Loucy (cell line): Measurements from ENCODE around the gene TMEM39A.

ENCODE experiments used
- H2AFZ ChIP-seq: fragments of 200-600 bp; sonication (generic); 2 replicates; pipeline ENCODE4 v1.6.0; 2016; ENCODE audit warnings: antibody characterized with exemption, mild to moderate bottlenecking, low read length, moderate library complexity
- H3F3A ChIP-seq: fragments of 200-600 bp; 2 replicates; pipeline ENCODE4 v1.6.0; 2016; ENCODE audit warnings: antibody characterized with exemption, low read depth, mild to moderate bottlenecking
- H3K27me3 ChIP-seq: fragments of 200-600 bp; sonication (generic); 2 replicates; pipeline ENCODE4 v1.6.1; 2014; ENCODE audit warnings: low read length, mild to moderate bottlenecking; ENCODE audit not compliant: insufficient read depth, poor library complexity, severe bottlenecking
- H3K36me3 ChIP-seq: fragments of 200-600 bp; sonication (generic); 2 replicates; pipeline ENCODE4 v1.6.1; 2016; ENCODE audit warnings: low read length; ENCODE audit not compliant: insufficient read depth
- H3K4me1 ChIP-seq: fragments of 200-600 bp; sonication (generic); 2 replicates; pipeline ENCODE4 v1.5.1; 2014; ENCODE audit warnings: low read length, mild to moderate bottlenecking; ENCODE audit not compliant: insufficient read depth, poor library complexity, severe bottlenecking
- H3K4me2 ChIP-seq: fragments of 200-600 bp; sonication (generic); 2 replicates; pipeline ENCODE4 v1.6.0; 2014; ENCODE audit warnings: antibody characterized with exemption, low read length, low read depth, mild to moderate bottlenecking; ENCODE audit not compliant: poor library complexity, severe bottlenecking
- H3K4me3 ChIP-seq: fragments of 200-600 bp; sonication (generic); 2 replicates; pipeline ENCODE4 v1.5.1; 2014; ENCODE audit warnings: low read length, mild to moderate bottlenecking, mixed read lengths; ENCODE audit not compliant: poor library complexity, severe bottlenecking
- H3K79me2 ChIP-seq: fragments of 200-600 bp; sonication (generic); 2 replicates; pipeline ENCODE4 v1.6.1; 2014; ENCODE audit warnings: low read length; ENCODE audit not compliant: insufficient read depth
- H3K9ac ChIP-seq: fragments of 200-600 bp; sonication (generic); 2 replicates; pipeline ENCODE4 v1.6.0; 2014; ENCODE audit warnings: mild to moderate bottlenecking, low read depth, low read length, moderate library complexity; ENCODE audit not compliant: poor library complexity, severe bottlenecking
- H3K9me2 ChIP-seq: fragments of 200-600 bp; sonication (generic); replicated peaks from 2 replicates; pipeline ENCODE4 v1.6.1; 2016; ENCODE audit warnings: low read depth, low read length, mixed read lengths
- H3K9me3 ChIP-seq: fragments of 200-600 bp; sonication (generic); 2 replicates; pipeline ENCODE4 v1.6.1; 2014; ENCODE audit warnings: mild to moderate bottlenecking, antibody characterized with exemption, low read length, low read depth; ENCODE audit not compliant: insufficient read depth
- H4K20me1 ChIP-seq: fragments of 200-600 bp; sonication (generic); 2 replicates; pipeline ENCODE4 v1.6.0; 2014; ENCODE audit warnings: antibody characterized with exemption, low read length, mild to moderate bottlenecking; ENCODE audit not compliant: insufficient read depth, poor library complexity, severe bottlenecking
- EZH2phosphoT487 ChIP-seq: fragments of 200-600 bp; IDR thresholded peaks from 2 replicates; pipeline ENCODE4 v1.6.1; 2018; ENCODE audit warnings: antibody characterized with exemption, mild to moderate bottlenecking, moderate library complexity, borderline replicate concordance
- TF ChIP-seq, protein P1 (sequence below): fragments of 200-600 bp; sonication (generic); conservative IDR thresholded peaks from 2 replicates; pipeline ENCODE4 v1.5.1; 2014; ENCODE audit warnings: mild to moderate bottlenecking, antibody characterized with exemption, low read length

The TMEM39A gene

DNA sequence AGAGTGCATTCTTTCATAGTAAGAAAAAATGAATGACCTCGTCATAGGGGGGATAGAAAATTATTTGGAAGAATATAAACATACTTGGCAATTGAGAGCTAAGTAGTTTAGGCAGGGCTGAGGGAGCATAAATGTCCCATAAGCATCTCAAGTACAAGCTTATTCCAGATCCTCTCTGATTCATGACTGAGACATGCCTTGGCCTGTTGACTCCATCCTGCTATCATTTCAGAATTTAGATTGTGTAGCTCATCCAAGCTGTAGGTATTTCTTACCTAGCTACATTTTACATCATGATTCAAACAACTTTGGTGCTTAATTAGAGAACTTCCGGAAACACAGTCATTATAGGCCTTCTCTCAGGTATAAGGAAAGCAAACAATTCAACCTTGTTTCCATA, 17.7 kb upstream of the TMEM39A start:
- Histone ChIP-seq H3K79me2 (no peaks in the 10 kb centered on the region), H3K4me2 (no peak overlapping the region), H3K9me2 (no peaks in the 10 kb centered on the region), H3F3A (no peaks in the 10 kb centered on the region), H4K20me1 (no peaks in the 10 kb centered on the region), H3K9ac (no peak overlapping the region), H3K9me3 (no peaks in the 10 kb centered on the region), H3K4me3 (no peak overlapping the region), H2AFZ (no peak overlapping the region), H3K27me3 (no peaks in the 10 kb centered on the region), H3K4me1 (no peaks in the 10 kb centered on the region), H3K36me3 (peaks cover 25% of the 10 kb centered on the region; the same call in 1 of the 2 replicates)
- TF ChIP-seq EZH2phosphoT487: no peak
- TF ChIP-seq, protein P1, sequence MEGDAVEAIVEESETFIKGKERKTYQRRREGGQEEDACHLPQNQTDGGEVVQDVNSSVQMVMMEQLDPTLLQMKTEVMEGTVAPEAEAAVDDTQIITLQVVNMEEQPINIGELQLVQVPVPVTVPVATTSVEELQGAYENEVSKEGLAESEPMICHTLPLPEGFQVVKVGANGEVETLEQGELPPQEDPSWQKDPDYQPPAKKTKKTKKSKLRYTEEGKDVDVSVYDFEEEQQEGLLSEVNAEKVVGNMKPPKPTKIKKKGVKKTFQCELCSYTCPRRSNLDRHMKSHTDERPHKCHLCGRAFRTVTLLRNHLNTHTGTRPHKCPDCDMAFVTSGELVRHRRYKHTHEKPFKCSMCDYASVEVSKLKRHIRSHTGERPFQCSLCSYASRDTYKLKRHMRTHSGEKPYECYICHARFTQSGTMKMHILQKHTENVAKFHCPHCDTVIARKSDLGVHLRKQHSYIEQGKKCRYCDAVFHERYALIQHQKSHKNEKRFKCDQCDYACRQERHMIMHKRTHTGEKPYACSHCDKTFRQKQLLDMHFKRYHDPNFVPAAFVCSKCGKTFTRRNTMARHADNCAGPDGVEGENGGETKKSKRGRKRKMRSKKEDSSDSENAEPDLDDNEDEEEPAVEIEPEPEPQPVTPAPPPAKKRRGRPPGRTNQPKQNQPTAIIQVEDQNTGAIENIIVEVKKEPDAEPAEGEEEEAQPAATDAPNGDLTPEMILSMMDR: no peak

DNA sequence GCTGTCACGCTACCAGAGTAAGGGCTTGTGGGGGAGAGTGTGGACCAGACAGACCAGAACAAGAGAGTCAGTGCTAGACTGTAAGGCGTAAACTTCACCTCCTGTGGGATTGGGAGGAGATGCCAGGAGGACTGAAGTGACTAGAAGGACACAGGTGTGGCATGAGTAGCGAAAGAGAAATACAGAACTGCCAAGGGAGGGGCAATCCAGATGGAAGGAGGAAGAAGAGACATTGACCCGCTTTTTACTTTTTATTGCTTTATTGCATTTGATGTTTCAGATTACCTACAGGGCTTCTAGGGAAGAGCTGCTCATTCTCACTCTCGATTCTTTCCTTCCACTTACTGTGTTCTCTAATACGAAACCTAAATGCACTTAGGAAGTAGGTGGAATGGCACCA, 7.5 kb upstream of the TMEM39A start:
- peaks cover 30% of the 10 kb centered on the region for H3K4me1 ChIP-seq
- H3K9me3 ChIP-seq: no peaks in the 10 kb centered on the region
- H3K9me2 ChIP-seq: no peaks in the 10 kb centered on the region
- no peaks in the 10 kb centered on the region for H4K20me1 ChIP-seq
- TF ChIP-seq, protein P1: no peak
- TF ChIP-seq EZH2phosphoT487: no peak
- peak overlapping the region; percentile 50 for H3K9ac ChIP-seq
- H2AFZ ChIP-seq: no peak overlapping the region
- H3F3A ChIP-seq: no peaks in the 10 kb centered on the region
- no peaks in the 10 kb centered on the region for H3K27me3 ChIP-seq
- H3K79me2 ChIP-seq: peaks cover 36% of the 10 kb centered on the region
- peak overlapping the region; percentile 100 for H3K4me3 ChIP-seq
- H3K36me3 ChIP-seq: peaks cover 3% of the 10 kb centered on the region; the same call in 1 of the 2 replicates
- peak overlapping the region; percentile 93 for H3K4me2 ChIP-seq

- H3K4me3 ChIP-seq: peak overlapping the region; percentile 100
- H3K9me2 ChIP-seq: no peaks in the 10 kb centered on the region
- peaks cover 3% of the 10 kb centered on the region; the same call in 1 of the 2 replicates for H3K36me3 ChIP-seq
- TF ChIP-seq, protein P1: no peak
- TF ChIP-seq EZH2phosphoT487: no peak
- H3K9me3 ChIP-seq: no peaks in the 10 kb centered on the region
- no peaks in the 10 kb centered on the region for H3K27me3 ChIP-seq
- H3K4me2 ChIP-seq: peak overlapping the region; percentile 93
- no peaks in the 10 kb centered on the region for H4K20me1 ChIP-seq
- H3F3A ChIP-seq: no peaks in the 10 kb centered on the region
- H2AFZ ChIP-seq: peak overlapping the region; percentile 99
- peak overlapping the region; percentile 80 for H3K9ac ChIP-seq
- peaks cover 36% of the 10 kb centered on the region for H3K79me2 ChIP-seq
- H3K4me1 ChIP-seq: peaks cover 30% of the 10 kb centered on the region
Observed at GRCh38 chr3:119469418-119470189, 6.2 kb upstream of the TMEM39A start.
